ENCODE results near the gene HNRNPAB. TPM values are rescaled to one million over a fixed set of nuclear protein-coding genes. Genes with fewer than 3 reads are reported as not detected.
"Not testable (repeated sequence)": the region's sequence is repeated elsewhere in the genome, so short reads cannot be mapped to it uniquely, and the experiment has no call there.

The HNRNPAB gene
- total RNA-seq, 1 donor from 2014 or later, result 45.5 TPM

DNA sequence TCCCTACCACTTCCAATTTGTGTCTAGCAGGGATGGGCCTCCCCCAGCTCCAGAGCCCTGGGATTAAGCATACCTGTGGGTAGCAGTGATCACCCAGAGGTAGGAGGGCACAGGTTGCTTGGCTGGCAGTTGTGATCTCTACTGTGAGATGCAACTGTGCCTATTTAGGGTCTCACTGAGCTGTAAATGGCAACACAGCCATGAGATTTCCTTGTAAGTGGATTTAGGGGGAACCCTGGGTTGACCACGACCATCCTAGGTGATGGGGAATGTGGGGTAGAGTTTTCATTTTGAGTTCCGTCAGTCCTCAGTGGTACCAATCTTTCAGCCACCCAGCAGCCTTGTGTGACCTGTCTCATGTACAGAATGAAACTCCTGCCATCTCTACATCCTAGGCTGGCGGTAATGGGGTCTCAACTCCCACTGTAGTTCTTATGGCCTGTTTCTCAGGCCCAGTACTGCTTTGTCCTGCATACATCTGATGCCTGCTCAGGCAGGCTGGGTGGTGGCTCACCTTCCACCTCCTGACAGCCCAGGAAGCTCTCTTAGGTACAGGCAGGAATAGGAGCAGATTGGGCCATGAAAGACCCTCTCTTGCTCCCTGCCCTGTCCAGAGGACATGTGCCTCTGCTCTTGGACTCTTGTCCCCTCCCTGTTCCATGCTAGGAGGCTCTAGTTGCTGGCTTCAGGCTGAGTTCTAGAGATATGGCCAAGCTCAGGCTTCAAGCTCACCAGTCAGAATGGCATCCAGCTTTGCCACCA, 8.1 kb downstream of the HNRNPAB start:
- DNase-seq, result no peak

DNA sequence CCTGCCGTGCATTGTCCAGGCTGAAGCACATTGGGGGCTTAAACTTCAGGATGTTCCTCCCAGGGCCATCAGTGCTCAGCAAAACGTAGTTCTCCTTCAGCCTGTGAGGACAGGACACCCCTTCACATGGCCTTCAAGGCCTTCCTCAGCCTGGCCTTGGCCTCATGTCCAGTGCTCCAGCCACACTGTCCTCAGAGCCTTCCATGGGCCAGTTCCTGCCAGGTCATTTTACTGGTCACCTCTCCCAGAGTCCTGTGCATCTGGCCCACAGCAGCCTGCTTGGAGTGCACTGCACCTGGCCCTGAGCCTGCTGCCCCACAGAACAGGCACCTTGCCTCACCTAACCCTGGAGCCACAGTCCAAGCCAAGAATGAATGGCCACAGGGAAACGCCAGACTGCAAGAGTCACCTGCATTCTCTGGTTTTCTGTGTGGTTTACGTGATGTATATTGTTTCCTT, 8.7 kb downstream of the HNRNPAB start:
- DNase-seq, result no peak

DNA sequence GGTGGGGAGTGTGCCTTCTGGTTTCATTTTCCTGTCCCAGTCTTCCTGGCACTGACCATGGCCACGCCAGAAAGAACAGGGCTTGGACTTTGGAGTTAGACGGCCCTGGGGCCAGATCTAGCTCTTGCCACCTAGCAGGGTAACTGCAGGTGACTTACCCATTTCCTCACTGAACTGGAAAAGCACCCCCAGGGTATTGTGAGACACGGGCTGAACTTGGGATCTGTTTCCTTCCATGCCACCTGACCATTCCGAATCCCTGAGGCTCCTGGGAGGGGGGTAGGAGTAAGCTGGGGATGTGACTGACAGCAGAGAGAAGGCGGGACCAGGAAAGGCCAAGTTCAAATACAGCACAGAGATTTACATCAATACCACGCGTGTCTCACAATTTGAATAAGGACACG, 9.4 kb downstream of the HNRNPAB start:
- DNase-seq, result no peak

DNA sequence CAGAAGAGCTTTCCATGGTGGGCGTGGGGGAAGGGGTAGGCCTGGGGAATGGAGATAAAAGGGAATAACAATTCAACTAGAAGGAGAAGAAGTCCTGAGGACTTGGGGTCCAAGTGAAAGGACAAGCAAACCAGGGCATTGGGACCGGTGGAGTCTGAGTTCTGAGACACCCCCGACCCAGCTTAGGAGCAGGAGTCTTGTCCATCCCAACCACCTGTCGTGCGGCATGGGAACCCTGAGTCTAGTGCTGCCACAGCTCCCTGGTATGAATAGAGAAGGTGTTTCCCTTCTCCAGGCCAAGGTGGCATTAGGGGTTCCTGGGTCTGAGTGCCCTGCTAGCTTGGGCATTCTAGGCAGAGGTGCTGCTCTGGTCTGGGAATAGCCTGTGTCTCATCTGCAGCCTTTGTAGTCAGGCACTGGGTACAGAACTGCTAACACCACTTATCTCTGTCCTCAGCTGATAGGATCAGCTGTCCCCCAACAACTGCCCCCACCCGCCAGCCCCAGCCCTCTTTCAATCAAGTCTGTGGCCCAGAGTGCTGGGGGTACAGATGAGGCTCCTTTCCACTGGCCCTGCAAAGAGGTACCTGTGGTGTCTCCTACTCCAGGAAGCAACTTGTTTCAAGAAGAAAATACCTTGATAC, 9.9 kb downstream of the HNRNPAB start:
- no peak for DNase-seq

DNA sequence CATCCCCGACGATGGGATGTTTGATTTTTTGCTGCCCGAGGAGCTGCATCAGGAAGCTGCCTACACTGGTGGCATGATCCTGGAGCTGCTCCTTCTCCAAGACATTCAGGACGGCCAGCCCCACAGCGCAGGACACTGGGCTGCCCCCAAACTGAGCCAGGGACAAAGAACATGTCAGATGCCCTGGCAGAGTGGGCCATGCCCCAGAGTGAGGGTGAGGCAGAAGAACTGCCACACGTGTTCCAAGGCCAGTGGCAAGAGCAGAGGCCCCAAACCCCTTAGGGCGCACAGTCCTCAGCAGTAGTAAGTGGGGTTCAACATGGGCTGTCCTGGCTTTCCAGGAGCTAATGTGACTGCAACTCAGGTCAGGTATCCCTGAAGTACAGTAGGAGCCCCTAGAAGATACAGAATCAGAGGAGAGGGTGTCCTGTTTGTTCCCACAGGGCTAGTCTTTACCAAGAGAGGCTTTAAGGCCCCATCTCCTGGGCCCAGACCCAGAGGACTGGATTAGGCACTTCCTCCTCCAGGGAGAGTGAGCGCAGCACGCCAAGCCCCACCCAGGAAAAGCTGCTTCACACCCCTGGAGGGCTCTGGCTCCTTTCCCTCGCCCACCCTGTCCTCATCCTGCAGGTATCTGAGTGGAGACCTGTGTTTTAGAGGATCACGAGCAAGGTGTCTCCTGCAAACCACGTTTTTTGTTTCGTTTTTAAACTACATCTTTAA, 11.1 kb downstream of the HNRNPAB start:
- DNase-seq, result no peak

DNA sequence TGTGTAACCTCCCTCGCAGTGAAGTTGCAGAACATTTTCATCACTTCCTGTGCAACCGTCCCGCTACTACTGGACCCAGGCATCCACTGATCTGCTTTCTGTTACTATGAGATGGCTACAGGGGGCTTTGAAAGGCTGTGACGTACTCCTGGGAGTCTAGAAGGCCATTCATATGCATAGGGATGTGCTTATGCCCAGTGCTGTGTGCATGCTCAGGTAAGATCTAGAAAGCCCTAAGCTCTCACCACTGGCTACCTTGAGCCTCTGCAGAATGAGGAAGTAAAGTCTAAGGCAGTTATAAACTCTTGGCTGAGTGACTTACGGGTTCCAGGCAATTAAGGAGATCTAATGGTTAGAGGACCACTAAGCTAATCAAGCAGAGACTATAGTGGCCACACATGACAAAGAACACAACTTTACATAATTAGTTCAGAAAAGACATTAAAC, 11.8 kb downstream of the HNRNPAB start:
- DNase-seq, result no peak

DNA sequence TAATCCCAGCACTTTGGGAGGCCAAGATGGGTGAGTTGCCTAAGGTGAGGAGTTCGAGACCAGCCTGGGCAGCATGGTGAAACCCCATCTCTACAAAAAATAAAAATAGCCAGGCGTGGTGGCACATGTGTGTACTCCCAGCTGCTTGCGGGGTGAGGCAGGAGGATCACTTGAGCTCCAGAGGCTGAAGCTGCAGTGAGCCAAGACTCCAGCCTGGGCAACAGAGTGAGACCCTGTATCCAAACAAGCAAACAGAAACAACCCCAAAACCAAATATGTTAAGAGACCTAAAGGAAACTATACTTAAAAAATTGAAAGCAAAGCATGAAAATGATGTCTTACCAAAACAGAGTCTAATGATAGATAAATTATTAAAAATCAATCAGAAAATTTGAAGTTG, 12.4 kb downstream of the HNRNPAB start:
- DNase-seq, result no peak

DNA sequence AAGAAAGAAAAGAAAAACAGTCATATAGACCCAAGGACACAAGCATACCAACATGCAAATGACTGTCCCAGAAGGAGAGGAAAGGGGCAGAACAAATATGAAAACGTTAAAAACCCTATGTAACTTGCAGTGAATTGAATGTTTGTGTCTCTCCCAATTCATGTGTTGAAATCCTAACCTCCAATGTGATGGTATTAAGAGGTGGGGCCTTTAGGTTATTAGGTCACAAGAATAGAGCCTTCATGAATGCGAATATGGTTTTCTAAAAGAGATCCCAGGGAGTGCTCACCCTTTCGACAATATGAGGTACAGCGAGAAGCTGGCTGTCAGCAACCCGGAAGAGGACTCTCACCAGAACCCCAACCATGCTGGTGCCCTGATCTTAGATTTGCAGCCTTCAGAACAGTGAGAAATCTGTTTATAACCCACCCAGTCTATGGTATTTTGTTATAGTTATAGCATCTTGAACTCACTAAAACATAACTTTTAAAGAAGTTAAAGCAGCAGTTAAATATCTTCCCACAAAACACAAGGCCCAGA, 14.0 kb downstream of the HNRNPAB start:
- DNase-seq, result no peak

DNA sequence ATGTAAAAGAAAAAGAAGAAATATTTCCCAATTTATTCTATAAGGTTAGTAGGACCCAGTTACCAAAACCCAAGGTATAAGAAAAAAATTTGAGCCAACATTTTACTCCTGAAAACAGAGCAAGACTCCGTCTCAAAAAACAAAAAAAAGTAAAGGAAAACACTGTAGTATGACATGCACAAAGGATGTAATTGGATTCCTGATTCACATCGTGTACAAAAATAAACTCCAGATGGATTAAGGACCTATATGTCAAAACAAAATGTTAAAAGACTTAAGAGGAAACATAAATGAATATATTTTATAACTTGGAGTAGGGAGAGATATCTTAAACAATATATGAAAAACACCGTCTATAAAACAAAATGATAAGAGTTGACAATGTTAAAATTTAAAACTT, 14.5 kb downstream of the HNRNPAB start:
- no peak for DNase-seq

DNA sequence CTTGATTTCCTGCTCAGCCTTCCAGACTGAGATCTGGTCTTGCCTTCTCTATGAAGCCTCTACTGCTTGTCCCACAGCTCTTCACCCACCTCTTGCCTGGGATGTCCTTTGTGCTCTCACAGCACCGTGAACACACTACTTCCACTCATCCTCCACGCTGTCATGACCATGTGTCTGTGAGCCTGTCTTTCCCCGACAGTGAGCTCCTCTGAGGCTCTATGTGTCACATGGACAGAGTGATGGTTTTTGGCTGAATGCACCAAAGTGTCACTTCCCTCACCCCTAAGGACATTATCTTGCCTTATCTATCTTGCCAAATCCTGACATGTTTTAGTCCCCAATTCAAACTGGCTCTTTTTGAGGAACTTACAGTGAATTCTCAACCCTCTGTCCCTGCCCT, 16.9 kb downstream of the HNRNPAB start:
- no peak for DNase-seq

DNA sequence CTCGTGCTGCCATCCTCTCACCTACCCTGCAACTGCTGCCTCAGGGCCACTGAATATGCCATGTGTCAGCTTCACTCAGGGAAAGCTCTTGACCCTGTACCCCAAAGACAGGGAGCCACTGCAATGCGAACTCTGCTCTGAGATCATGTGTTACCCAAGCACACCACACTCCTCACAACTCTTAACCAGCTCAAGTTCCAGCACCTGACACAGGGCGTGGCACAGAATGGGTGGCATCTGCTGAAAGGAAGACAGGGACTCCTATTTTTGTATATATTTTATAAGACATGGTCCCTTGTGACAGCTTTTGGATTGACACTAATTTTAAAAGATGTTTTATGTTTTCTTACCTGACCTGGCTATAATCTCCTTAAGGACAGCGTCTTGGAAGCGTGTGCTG, 17.5 kb downstream of the HNRNPAB start:
- DNase-seq, result no peak

DNA sequence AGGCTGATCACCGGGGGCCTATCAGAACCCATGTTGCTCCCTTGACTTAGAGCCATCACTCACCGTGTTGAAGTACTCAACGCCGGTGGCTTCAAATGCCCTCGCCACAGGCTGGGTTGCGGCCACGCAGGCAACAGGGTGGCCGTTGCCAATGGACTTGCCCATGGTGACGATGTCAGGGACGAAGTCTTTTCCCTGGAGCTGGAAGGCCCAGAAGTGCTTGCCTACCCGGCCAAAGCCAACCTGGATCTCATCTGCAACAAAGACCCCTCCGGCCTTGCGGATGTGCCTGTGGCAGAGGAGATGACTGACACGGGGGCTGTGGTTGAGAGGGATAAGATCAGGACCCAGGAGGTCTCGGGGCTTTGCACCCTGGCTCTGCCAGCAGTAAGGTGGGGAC, 18.0 kb downstream of the HNRNPAB start:
- no peak for DNase-seq

DNA sequence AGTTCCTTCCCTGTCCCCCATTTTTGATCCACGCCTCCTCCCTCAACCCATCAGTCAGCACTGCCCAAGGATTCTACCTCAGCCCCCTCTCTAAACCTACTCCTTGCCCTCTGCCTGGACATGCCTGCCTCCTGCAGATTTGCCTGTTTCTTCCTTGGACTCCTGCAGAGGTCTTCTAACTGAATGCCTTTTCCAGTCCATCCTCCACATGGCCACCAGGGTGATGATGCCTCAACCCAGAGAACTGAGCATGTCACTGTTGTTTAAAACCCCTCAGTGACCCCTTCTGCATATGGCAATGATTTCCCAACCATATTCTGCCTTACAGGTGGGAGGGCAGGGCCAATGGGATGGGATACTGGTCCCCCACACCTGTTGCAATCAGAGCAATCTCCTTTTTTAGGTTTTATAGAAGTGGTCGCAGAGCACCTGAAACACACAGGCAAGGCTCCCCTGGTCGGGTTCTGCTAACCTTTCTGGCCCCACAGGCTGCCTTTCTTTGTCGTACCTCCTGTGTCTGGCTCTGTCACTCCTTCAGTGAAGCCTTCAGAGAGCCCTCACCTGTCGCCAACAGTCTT, 19.0 kb downstream of the HNRNPAB start:
- DNase-seq, result no peak

DNA sequence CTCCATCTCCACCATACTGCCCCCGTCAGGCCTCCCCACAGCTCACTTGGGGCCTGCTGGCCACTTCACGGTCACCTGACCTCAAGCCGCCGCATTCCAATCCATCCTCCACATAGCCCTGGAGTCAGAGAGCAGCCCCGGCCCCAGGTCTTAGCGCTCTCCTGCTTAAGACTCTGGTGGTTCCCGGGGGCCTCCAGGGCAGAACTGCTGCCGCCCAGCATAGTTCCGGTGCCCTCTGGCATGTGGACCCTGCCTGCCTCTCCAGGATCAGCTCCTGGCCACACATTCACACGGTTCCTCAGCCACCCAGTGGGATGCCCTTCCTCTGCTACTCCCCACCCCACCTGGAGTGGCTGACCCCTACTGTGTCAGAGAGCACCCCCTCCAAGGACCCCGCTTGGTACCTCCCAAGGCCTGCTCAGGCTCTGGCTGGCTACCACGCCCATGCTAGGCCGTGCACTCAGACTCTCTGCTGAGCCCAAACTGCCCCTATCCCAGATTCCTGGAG, 19.5 kb downstream of the HNRNPAB start:
- DNase-seq, result no peak

DNA sequence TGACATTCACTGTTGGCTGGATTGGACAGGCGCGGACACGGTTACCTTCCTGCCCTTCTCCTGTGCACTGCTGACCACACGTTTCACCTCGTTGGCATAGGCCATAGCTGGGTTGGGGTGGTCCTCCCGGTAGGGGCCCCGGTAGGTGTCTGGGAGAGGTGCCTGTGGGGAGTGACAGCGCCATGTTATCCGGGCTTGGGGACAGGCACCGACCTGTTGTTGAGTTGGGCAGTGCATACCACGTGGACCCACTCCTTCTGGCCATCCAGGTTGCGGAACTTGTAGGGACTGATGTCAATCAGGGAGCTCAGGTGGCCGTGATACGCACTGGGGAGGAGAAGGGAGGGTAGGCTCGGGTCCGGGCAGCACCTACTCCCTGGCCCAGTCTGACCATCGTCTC, 20.1 kb downstream of the HNRNPAB start:
- DNase-seq, result no peak

DNA sequence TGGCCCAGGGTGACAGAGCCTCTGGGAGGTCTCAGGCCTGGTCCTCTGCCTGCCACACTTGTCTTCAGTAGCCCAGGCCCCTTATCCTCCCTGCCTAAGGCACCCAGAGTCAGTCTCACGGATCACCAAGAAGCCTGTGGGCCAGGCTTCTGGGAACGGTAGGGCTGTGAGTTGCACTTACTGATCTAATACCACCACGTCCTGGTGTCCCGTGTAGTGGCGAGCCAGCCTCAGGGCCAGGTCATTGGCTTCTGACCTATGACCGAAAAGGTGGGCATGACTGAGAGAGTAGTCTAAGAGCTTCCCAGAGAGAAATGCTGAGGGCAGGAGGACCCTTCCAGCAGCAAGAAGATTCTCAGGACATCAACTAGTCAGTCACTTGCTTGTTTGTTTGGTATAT, 20.8 kb downstream of the HNRNPAB start:
- DNase-seq, result no peak

DNA sequence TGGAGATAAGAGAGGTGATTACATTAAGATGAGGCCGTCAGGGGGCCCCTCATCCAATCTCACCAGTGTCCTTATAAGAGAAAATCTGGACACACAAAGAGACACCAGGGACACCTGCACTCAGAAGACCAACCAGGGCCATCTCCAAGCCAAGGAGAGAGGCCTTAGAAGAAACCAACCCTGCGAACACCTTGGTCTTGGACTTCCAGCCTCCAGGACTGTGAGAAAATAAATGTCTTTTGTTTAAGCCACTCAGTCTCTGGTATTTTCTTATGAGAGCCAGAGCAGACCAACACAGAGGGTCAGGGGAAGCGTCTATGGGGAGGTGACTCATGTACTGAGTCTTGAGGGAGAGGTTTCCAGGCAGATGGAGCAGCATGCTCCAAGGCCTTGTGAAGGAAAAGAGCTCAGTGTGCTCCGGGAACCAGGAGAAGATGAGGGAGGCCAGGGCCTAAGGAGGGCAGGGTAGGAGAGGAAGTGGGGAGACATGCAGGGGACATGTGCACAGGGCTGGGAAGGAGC, 22.9 kb downstream of the HNRNPAB start:
- DNase-seq, result no peak

DNA sequence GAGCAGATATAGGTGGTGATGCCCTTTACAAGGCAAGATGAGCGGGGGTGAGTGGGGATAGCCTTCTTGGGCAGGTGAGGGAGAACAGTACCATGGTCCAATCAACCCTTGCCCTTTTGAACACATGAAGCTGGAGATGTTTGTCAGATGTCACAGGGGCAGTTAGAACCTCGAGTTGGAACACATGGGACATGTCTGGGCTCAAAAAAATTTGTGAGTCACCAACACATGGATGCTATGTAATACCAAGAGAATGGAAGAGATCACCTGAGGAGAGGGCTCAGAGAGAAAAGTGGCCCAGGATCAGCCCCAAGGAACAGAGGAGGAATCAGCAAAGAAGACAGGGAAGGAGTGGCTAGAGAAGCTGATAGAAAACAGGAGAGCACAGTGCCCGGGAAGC, 23.6 kb downstream of the HNRNPAB start:
- DNase-seq, result no peak

DNA sequence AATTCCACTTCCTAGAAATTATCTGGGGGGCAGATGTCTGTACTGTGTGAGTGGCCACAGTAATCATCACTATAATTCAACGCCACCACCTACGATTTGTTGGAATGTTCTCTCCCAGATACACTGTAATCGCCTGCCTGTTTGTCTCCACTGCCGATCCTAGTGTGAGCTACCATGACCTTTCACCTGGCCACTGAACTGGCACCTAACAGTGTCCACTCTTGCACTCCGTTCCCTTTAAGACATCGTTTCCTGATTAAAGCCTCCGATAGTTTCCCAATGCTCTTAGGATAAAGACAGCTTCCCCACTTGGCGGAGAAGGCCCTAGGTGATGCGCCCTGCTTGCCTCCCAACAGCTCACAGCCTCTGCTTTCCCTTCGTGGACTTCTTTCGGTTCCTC, 24.3 kb downstream of the HNRNPAB start:
- no peak for DNase-seq

DNA sequence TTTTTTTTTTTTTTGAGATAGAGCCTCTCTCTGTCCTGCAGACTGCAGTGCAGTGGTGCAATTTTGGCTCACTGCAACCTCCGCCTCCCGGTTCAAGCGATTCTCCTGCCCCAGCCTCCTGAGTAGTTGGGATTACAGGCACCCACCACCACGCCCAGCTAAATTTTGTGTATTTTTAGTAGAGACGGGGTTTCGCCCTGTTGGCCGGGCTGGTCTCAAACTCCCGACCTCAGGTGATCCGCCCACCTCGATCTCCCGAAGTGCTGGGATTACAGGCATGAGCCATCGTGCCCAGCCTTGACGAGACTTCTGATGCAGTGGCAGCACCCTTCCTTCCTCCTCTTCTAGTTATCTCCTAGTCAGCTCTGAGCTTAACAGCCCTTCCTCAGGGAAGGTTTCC, 24.8 kb downstream of the HNRNPAB start:
- not testable (repeated sequence) for DNase-seq

DNA sequence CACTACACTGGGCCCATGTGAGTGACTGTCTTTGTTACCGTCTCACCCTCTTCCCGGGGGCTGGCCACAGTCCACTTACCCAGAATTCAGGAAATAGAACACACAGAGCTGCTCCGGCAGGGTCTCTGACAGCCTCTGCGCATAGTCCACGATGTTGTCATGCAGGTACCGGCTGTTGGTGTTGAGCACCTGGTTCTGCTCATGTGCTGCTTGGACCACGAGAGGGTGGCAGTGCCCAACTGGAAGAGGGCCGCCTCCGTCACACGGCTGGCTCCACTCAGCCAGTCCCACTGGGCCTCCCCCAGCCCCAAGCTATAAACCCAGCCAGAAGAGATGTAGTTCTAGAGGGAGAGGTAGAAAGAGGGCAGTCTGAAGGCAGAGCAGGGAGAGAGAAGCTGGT, 25.5 kb downstream of the HNRNPAB start:
- DNase-seq, result no peak

DNA sequence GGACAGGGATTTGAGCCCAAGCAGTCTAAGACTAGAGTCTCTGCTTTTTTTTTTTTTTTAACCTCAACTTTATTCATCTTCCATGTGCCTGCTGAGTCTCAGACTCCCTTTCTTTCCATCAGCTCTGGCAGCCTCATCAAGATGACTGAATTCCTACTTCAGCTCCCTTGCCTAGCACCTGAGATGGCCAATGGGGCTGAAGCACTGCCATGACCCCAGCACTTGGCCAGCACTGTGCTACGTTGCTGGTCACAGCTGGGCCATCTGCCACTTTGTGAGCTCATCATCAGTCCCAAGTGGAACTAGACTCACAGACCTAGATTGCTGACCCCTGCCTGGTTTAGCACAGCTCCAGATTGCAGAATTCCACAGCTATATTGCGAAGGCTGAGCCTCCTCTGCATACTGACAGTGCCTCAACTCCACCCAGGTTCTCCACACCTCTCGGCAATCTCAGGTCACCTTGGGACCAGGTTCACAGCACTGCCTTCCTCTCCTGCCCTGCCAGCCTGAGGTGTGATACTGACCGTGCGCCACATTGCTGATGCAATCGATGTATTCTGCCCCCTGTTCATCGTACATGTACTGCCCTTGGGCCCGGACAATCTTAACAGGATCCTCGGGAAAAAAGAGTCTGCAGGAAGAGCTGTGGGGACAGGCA, 26.7 kb downstream of the HNRNPAB start:
- DNase-seq, result no peak
